Uterus (tissue), 4 donors: ENCODE data around the gene CRY2. TPM values are rescaled to one million over a fixed set of nuclear protein-coding genes. Genes with fewer than 3 reads are reported as not detected.

ENCODE experiments used
- DNase-seq, 2 donors: peaks; one replicate each; pipeline ENCODE4 v3.0.0-alpha.2; 2019 to 2020
- H3K27ac ChIP-seq, 2 donors: fragments of 200-600 bp; sonication (generic); 1 replicate in 1 of 2; 2 replicates in 1 of 2; pipeline ENCODE4 v1.5.1; 2016 to 2018
- H3K27me3 ChIP-seq, 2 donors: fragments of 200-600 bp; sonication (generic); one replicate each; pipeline ENCODE4 v1.5.1; 2018 to 2019; ENCODE audit warnings: control low read depth in 1 of 2
- H3K36me3 ChIP-seq, 2 donors: fragments of 200-600 bp; sonication (generic); one replicate each; pipeline ENCODE4 v1.5.1; 2019; ENCODE audit warnings: control low read depth in 1 of 2
- H3K4me1 ChIP-seq, 2 donors: fragments of 200-600 bp; sonication (generic); one replicate each; pipeline ENCODE4 v1.5.1; 2018 to 2019; ENCODE audit warnings: control low read depth in 1 of 2
- H3K4me3 ChIP-seq, 2 donors: fragments of 200-600 bp; sonication (generic); 1 replicate in 1 of 2; 2 replicates in 1 of 2; pipeline ENCODE4 v1.5.1; 2018 to 2019; ENCODE audit warnings: mild to moderate bottlenecking in 1 of 2
- H3K9me3 ChIP-seq, 2 donors: fragments of 200-600 bp; sonication (generic); one replicate each; pipeline ENCODE4 v1.5.1; 2019; ENCODE audit warnings: control low read depth in 1 of 2
- POLR2A ChIP-seq, 2 donors: fragments of 450-650 bp; IDR thresholded peaks; one replicate each; pipeline ENCODE4 v1.6.1; 2016; ENCODE audit warnings: antibody characterized with exemption in 2 of 2, mild to moderate bottlenecking in 1 of 2, moderate library complexity in 1 of 2
- intact Hi-C: fragments of 100-400 bp; cut with DNase I; formaldehyde crosslinking; loops from one replicate; pipeline ENCODE4 v1.15.1; 2023; ENCODE audit warnings: low total_unique reads
- total RNA-seq, 4 donors: library from RNA; depleted of rRNA in 3 of 4; stranded (reverse); fragments of >200 nt in 3 of 4; gene quantifications; one replicate each; pipeline versions ENCODE4 v1.1.0 to v1.2.4, GENCODE V29; 2014 to 2023
- TF ChIP-seq, protein P1 (sequence below), 4 experiments: fragments of 200-600 bp in 2 of 4; fragments of 450-650 bp in 2 of 4; sonication (generic) in 2 of 4; IDR thresholded peaks; one replicate each; pipeline ENCODE4 v1.5.1; 2016 to 2019; ENCODE audit warnings: antibody characterized with exemption in 4 of 4, mild to moderate bottlenecking in 2 of 4, moderate library complexity in 1 of 4
- donor health status: DM: yes; HTN: yes; CAD: no.

CRY2 gene
- total RNA-seq, 4 donors from 2014 or later: 22.1 to 91.8 (median 61.0) TPM

DNA sequence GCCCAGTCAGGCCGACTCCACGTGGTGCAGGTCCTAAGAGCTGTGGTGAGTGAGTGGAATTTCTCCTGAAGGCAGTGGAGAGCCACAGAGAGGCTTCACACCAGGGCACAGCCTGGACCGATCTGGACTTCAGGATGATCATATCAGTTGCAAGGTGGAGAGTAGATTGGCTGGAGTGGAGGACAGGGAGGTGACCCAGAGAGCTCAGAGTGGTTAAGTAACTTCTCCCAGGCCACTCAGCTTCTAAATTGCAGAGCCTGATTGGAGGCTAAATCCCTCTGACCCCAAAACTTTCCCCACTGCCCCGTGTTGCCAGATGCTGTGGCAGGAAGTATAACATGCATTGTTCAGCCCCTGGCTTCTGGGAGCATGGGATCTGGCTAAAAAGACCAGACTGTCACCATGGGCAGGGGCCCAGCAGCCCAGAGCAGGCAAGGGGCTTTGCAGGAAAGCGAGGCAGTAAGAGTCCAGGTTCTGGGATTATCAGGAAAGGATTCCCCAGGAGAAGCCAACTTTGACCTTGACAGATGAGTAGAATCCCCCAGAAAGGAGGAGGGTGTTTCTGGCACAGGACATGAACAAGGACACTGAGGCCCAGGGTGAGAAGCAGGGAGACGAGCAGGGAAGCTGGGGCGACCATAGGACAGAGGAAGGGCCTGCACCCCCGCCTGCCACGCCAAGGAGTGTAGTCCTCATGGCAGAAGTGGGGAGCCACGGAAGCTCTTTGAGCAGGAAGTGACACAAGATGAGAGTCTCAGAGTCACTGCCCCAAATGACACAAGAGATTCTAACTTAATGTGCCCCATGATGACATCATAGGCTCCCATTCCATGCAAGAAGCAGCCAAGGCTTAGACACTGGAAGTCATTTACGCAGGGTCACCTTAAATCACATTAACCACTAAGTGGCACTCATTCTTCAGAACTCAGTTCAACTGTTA is 37.5 kb upstream of the CRY2 start:
- DNase-seq: peak in 1 of 2 donors; percentile 11
- Histone ChIP-seq H3K4me1 (peaks cover 0 to 18% of the 10 kb centered on the region in 2 donors), H3K9me3 (no peaks in the 10 kb centered on the region), H3K36me3 (no peaks in the 10 kb centered on the region), H3K4me3 (no peak overlapping the region), H3K27ac (no peak overlapping the region), H3K27me3 (no peaks in the 10 kb centered on the region)
- intact Hi-C loops: no loop called here
- TF ChIP-seq, protein P1, sequence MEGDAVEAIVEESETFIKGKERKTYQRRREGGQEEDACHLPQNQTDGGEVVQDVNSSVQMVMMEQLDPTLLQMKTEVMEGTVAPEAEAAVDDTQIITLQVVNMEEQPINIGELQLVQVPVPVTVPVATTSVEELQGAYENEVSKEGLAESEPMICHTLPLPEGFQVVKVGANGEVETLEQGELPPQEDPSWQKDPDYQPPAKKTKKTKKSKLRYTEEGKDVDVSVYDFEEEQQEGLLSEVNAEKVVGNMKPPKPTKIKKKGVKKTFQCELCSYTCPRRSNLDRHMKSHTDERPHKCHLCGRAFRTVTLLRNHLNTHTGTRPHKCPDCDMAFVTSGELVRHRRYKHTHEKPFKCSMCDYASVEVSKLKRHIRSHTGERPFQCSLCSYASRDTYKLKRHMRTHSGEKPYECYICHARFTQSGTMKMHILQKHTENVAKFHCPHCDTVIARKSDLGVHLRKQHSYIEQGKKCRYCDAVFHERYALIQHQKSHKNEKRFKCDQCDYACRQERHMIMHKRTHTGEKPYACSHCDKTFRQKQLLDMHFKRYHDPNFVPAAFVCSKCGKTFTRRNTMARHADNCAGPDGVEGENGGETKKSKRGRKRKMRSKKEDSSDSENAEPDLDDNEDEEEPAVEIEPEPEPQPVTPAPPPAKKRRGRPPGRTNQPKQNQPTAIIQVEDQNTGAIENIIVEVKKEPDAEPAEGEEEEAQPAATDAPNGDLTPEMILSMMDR (IDR thresholded peaks at IDR 0.05): no peak
- no peak for TF ChIP-seq POLR2A (IDR thresholded peaks at IDR 0.05)

GRCh38 chr11:45810431-45811108 is 36.7 kb upstream of the CRY2 start:
- Histone ChIP-seq H3K27ac (no peak overlapping the region), H3K4me1 (peaks cover 0 to 18% of the 10 kb centered on the region in 2 donors), H3K4me3 (no peak overlapping the region), H3K36me3 (no peaks in the 10 kb centered on the region), H3K27me3 (no peaks in the 10 kb centered on the region), H3K9me3 (no peaks in the 10 kb centered on the region)
- DNase-seq: peak in 1 of 2 donors; percentile 13
- intact Hi-C loops: no loop called here
- TF ChIP-seq, protein P1 (IDR thresholded peaks at IDR 0.05): no peak
- TF ChIP-seq POLR2A (IDR thresholded peaks at IDR 0.05): no peak

DNA sequence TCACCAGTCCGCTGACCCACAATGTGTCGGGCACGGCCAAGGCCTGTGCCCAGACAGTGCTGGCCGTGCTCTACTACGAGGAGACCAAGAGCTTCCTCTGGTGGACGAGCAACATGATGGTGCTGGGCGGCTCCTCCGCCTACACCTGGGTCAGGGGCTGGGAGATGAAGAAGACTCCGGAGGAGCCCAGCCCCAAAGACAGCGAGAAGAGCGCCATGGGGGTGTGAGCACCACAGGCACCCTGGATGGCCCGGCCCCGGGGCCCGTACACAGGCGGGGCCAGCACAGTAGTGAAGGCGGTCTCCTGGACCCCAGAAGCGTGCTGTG is 36.2 kb upstream of the CRY2 start:
- H3K9me3 ChIP-seq: no peaks in the 10 kb centered on the region
- no peak overlapping the region for H3K4me3 ChIP-seq
- no peaks in the 10 kb centered on the region for H3K27me3 ChIP-seq
- peaks cover 0 to 14% of the 10 kb centered on the region in 2 donors for H3K4me1 ChIP-seq
- intact Hi-C loops: no loop called here
- no peaks in the 10 kb centered on the region for H3K36me3 ChIP-seq
- no peak for DNase-seq
- TF ChIP-seq POLR2A (IDR thresholded peaks at IDR 0.05): no peak
- TF ChIP-seq, protein P1 (IDR thresholded peaks at IDR 0.05): no peak
- H3K27ac ChIP-seq: no peak overlapping the region

DNA sequence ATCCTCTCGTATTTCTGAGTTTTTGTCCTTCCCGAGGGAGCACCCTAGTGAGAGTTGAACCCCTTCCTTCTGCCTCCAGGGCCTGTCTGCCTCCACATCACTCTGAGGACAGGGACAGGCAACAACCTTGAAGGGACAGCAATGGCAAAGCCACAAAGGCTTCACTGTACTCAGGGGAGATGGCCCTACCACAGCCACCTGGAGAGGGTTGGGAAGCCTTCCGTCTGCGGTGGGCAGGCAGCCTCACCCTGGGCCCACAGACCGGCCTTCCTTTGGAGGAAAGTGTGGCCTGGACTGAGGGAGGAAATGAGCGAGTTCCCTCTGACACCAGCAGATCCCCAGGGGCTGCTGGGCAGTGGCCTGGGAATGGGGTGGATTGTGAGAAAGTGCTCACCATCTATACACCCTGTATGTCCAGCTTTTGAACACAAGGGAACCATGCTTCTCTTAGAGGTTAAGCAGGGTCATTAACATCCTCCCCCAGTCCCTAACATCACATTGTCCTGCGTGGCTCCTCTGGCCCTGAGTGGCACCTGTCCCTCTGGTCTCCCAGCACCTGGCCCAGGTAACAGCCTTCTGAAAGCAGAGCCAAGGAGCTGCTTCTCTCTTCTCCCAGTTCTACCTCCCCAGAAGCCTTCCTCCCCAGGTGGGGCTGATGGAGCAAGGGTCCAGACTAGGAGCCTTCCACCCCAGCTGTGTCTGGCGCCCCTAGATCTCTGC is 35.5 kb upstream of the CRY2 start:
- intact Hi-C loops: no loop called here
- H3K36me3 ChIP-seq: no peaks in the 10 kb centered on the region
- no peak for TF ChIP-seq POLR2A (IDR thresholded peaks at IDR 0.05)
- TF ChIP-seq, protein P1 (IDR thresholded peaks at IDR 0.05): no peak
- peaks cover 0 to 8% of the 10 kb centered on the region in 2 donors for H3K4me1 ChIP-seq
- H3K27me3 ChIP-seq: no peaks in the 10 kb centered on the region
- no peak overlapping the region for H3K4me3 ChIP-seq
- no peak overlapping the region for H3K27ac ChIP-seq
- H3K9me3 ChIP-seq: no peaks in the 10 kb centered on the region
- peak in 1 of 2 donors; percentile 6 for DNase-seq
